WERI-Rb-1 (cell line): ENCODE results near the gene NADSYN1.

Experiments
- DNase-seq: peaks from one replicate; pipeline ENCODE4 v3.0.0-alpha.2; 2020
- H3K27ac ChIP-seq: fragments of 250-450 bp; sonication (Bioruptor Pico); 2 replicates; pipeline ENCODE4 v1.5.1; 2020; ENCODE audit warnings: mild to moderate bottlenecking, moderate library complexity
- H3K27me3 ChIP-seq: fragments of 250-450 bp; sonication (Bioruptor Pico); 2 replicates; pipeline ENCODE4 v1.5.1; 2021; ENCODE audit warnings: mild to moderate bottlenecking, low read depth, moderate library complexity; ENCODE audit not compliant: insufficient read depth, severe bottlenecking
- H3K36me3 ChIP-seq: fragments of 250-450 bp; sonication (Bioruptor Pico); 2 replicates; pipeline ENCODE4 v1.5.1; 2020; ENCODE audit warnings: mild to moderate bottlenecking, moderate library complexity
- H3K4me3 ChIP-seq: 2 replicates; pipeline ENCODE4 v1.5.1; 2011; ENCODE audit warnings: low read depth, mild to moderate bottlenecking, control low read depth, low read length
- H3K9me3 ChIP-seq: fragments of 250-450 bp; sonication (Bioruptor Pico); 2 replicates; pipeline ENCODE4 v1.5.1; 2021; ENCODE audit warnings: mild to moderate bottlenecking, moderate library complexity; ENCODE audit not compliant: severe bottlenecking
- CTCF ChIP-seq: IDR thresholded peaks from 2 replicates; pipeline ENCODE4 v1.5.1; 2011; ENCODE audit warnings: low read depth, mild to moderate bottlenecking, control low read depth, inconsistent platforms, low read length

The NADSYN1 gene

GRCh38 chr11:71542382-71542781 is 89.4 kb downstream of the NADSYN1 start:
- H3K9me3 ChIP-seq, result no peaks in the 10 kb centered on the region
- H3K27me3 ChIP-seq, result no peaks in the 10 kb centered on the region
- no peak overlapping the region for H3K27ac ChIP-seq
- H3K4me3 ChIP-seq, result no peak overlapping the region
- DNase-seq, result no peak
- TF ChIP-seq CTCF, result no peak
- H3K36me3 ChIP-seq, result no peaks in the 10 kb centered on the region

- Histone ChIP-seq H3K27me3 (no peaks in the 10 kb centered on the region), H3K36me3 (no peaks in the 10 kb centered on the region), H3K4me3 (no peak overlapping the region), H3K27ac (no peak overlapping the region), H3K9me3 (no peaks in the 10 kb centered on the region)
- no peak for DNase-seq
- TF ChIP-seq CTCF, result no peak
Observed at GRCh38 chr11:71542879-71543777, 90.1 kb downstream of the NADSYN1 start.

- Histone ChIP-seq H3K9me3 (no peaks in the 10 kb centered on the region), H3K36me3 (no peaks in the 10 kb centered on the region), H3K4me3 (no peak overlapping the region), H3K27me3 (no peaks in the 10 kb centered on the region), H3K27ac (no peak overlapping the region)
- DNase-seq, result no peak
- TF ChIP-seq CTCF, result no peak
Observed at GRCh38 chr11:71543866-71544265, 90.9 kb downstream of the NADSYN1 start.

- H3K27ac ChIP-seq, result no peak overlapping the region
- no peak overlapping the region for H3K4me3 ChIP-seq
- no peak for DNase-seq
- no peaks in the 10 kb centered on the region for H3K27me3 ChIP-seq
- TF ChIP-seq CTCF, result no peak
- H3K36me3 ChIP-seq, result no peaks in the 10 kb centered on the region
- H3K9me3 ChIP-seq, result no peaks in the 10 kb centered on the region
Observed at GRCh38 chr11:71544525-71545214, 91.7 kb downstream of the NADSYN1 start.

- Histone ChIP-seq H3K9me3 (no peaks in the 10 kb centered on the region), H3K27me3 (no peaks in the 10 kb centered on the region), H3K36me3 (no peaks in the 10 kb centered on the region), H3K4me3 (no peak overlapping the region), H3K27ac (no peak overlapping the region)
- DNase-seq, result no peak
- no peak for TF ChIP-seq CTCF
Observed at GRCh38 chr11:71545405-71545966, 92.5 kb downstream of the NADSYN1 start.
